ENCODE results near the gene PHACTR3. TPM values are rescaled to one million over a fixed set of nuclear protein-coding genes. Genes with fewer than 3 reads are reported as not detected.

Gene PHACTR3
- total and polyA plus RNA-seq, 2 experiments from 2014 or later: 0.45 to 0.61 TPM

GRCh38 chr20:59776626-59777330 is 172.4 kb downstream of the PHACTR3 start:
- H3K79me2 ChIP-seq (replicated peaks; ENCODE audit: insufficient read depth): no peaks in the 10 kb centered on the region
- Mint-ChIP-seq H3K4me3 (no peak overlapping the region), H3K36me3 (ENCODE audit: low read depth) (no peaks in the 10 kb centered on the region), H3K4me1 (peaks cover 1% of the 10 kb centered on the region; the same call in 1 of the 3 replicates), H3K9me3 (no peaks in the 10 kb centered on the region; the same call in 2 of the 3 replicates), H3K27ac (no peak overlapping the region), H3K27me3 (ENCODE audit: insufficient read depth, low read depth, poor library complexity) (no peaks in the 10 kb centered on the region)
- no peaks in the 10 kb centered on the region for H3K27me3 ChIP-seq (ENCODE audit: insufficient read depth)
- ATAC-seq: no peak
- H3K4me3 ChIP-seq: no peak overlapping the region
- no peaks in the 10 kb centered on the region for H3K4me1 ChIP-seq (ENCODE audit: insufficient read depth)
- no peak for DNase-seq (ENCODE audit: low spot score)
- H3K27ac ChIP-seq (ENCODE audit: low read depth): no peak overlapping the region
- no peak overlapping the region for H2AFZ ChIP-seq
- no peak for TF ChIP-seq CREB1 (CRISPR knock-in tag; IDR thresholded peaks at IDR 0.05; ENCODE audit: low read depth)
- TF ChIP-seq REST (IDR thresholded peaks at IDR 0.05; ENCODE audit: unreplicated experiment): no peak
- no peak for TF ChIP-seq STAT1 (IDR thresholded peaks at IDR 0.05; ENCODE audit: unreplicated experiment)
- TF ChIP-seq EZH2phosphoT487 (IDR thresholded peaks at IDR 0.05; ENCODE audit: unreplicated experiment): no peak
- no peak for TF ChIP-seq EZH2 (IDR thresholded peaks at IDR 0.05; ENCODE audit: low read depth, unreplicated experiment)
- TF ChIP-seq ZNF462 (CRISPR knock-in tag; IDR thresholded peaks at IDR 0.05): no peak
- no peak for TF ChIP-seq NANOG (IDR thresholded peaks at IDR 0.05; ENCODE audit: borderline replicate concordance)
- no peak for TF ChIP-seq ZNF114 (CRISPR knock-in tag; IDR thresholded peaks at IDR 0.05)
- no peak for TF ChIP-seq POLR2AphosphoS5 (IDR thresholded peaks at IDR 0.05; ENCODE audit: low read depth)
- TF ChIP-seq JUNB (IDR thresholded peaks at IDR 0.05; ENCODE audit: unreplicated experiment): no peak
- TF ChIP-seq, protein P1, sequence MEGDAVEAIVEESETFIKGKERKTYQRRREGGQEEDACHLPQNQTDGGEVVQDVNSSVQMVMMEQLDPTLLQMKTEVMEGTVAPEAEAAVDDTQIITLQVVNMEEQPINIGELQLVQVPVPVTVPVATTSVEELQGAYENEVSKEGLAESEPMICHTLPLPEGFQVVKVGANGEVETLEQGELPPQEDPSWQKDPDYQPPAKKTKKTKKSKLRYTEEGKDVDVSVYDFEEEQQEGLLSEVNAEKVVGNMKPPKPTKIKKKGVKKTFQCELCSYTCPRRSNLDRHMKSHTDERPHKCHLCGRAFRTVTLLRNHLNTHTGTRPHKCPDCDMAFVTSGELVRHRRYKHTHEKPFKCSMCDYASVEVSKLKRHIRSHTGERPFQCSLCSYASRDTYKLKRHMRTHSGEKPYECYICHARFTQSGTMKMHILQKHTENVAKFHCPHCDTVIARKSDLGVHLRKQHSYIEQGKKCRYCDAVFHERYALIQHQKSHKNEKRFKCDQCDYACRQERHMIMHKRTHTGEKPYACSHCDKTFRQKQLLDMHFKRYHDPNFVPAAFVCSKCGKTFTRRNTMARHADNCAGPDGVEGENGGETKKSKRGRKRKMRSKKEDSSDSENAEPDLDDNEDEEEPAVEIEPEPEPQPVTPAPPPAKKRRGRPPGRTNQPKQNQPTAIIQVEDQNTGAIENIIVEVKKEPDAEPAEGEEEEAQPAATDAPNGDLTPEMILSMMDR (conservative IDR thresholded peaks at IDR 0.05; ENCODE audit: low read depth in 2 of 2): no peak
- no peak for TF ChIP-seq ZNF331 (CRISPR knock-in tag; IDR thresholded peaks at IDR 0.05; ENCODE audit: low read depth)
- no peak for TF ChIP-seq ETS1 (IDR thresholded peaks at IDR 0.05)
- no peak overlapping the region for H3K4me2 ChIP-seq
- no peaks in the 10 kb centered on the region for H3F3A ChIP-seq (replicated peaks; ENCODE audit: low read depth)
- no peaks in the 10 kb centered on the region for H3K9me2 ChIP-seq (ENCODE audit: insufficient read depth)
- no peaks in the 10 kb centered on the region for H4K20me1 ChIP-seq (replicated peaks; ENCODE audit: insufficient read depth)
- H3K36me3 ChIP-seq (ENCODE audit: insufficient read depth): no peaks in the 10 kb centered on the region
